OCI-LY1 (cell line): ENCODE measurements around the gene PNPT1.

Experiments used
- H2AFZ ChIP-seq: fragments of 200-600 bp; sonication (generic), shearing (Covaris generic); 2 replicates; pipeline ENCODE4 v1.6.0; 2014; ENCODE audit warnings: antibody characterized with exemption, mild to moderate bottlenecking, low read length
- H3F3A ChIP-seq: fragments of 200-600 bp; sonication (generic), shearing (Covaris generic); 2 replicates; pipeline ENCODE4 v1.6.0; 2014; ENCODE audit warnings: mild to moderate bottlenecking, antibody characterized with exemption, low read length, moderate library complexity; ENCODE audit not compliant: insufficient read depth
- H3K27ac ChIP-seq: fragments of 200-600 bp; sonication (generic); 2 replicates; pipeline ENCODE4 v1.5.1; 2014; ENCODE audit warnings: low read length, mixed run types, mild to moderate bottlenecking, low read depth; ENCODE audit not compliant: poor library complexity, severe bottlenecking
- H3K27me3 ChIP-seq: fragments of 200-600 bp; sonication (generic); 2 replicates; pipeline ENCODE4 v1.6.0; 2014; ENCODE audit warnings: antibody characterized with exemption, mild to moderate bottlenecking, low read length, moderate library complexity; ENCODE audit not compliant: insufficient read depth
- H3K36me3 ChIP-seq: fragments of 200-600 bp; sonication (generic); 2 replicates; pipeline ENCODE4 v1.6.1; 2014; ENCODE audit warnings: mild to moderate bottlenecking, antibody characterized with exemption, low read length, moderate library complexity, mixed read lengths; ENCODE audit not compliant: insufficient read depth
- H3K4me1 ChIP-seq: fragments of 200-600 bp; sonication (generic); 2 replicates; pipeline ENCODE4 v1.5.1; 2014; ENCODE audit warnings: mild to moderate bottlenecking, low read length, moderate library complexity; ENCODE audit not compliant: insufficient read depth, severe bottlenecking
- H3K4me2 ChIP-seq: fragments of 200-600 bp; sonication (generic), shearing (Covaris generic); 2 replicates; pipeline ENCODE4 v1.6.1; 2014; ENCODE audit warnings: low read length
- H3K4me3 ChIP-seq: fragments of 200-600 bp; sonication (generic); 2 replicates; pipeline ENCODE4 v1.5.1; 2014; ENCODE audit warnings: low read length, low read depth, mild to moderate bottlenecking, mixed read lengths; ENCODE audit not compliant: poor library complexity, severe bottlenecking
- H3K79me2 ChIP-seq: fragments of 200-600 bp; shearing (Covaris generic); 2 replicates; pipeline ENCODE4 v1.6.1; 2016; ENCODE audit warnings: mixed run types, low read length, mixed read lengths; ENCODE audit not compliant: insufficient read depth
- H3K9ac ChIP-seq: fragments of 200-600 bp; sonication (generic), shearing (Covaris generic); 2 replicates; pipeline ENCODE4 v1.6.1; 2014; ENCODE audit warnings: mild to moderate bottlenecking, low read length, mixed read lengths
- H3K9me2 ChIP-seq: fragments of 200-600 bp; sonication (generic), shearing (Covaris generic); 2 replicates; pipeline ENCODE4 v1.6.1; 2014; ENCODE audit warnings: low read depth, mild to moderate bottlenecking, low read length, mixed read lengths
- H3K9me3 ChIP-seq: fragments of 200-600 bp; shearing (Covaris generic); 2 replicates; pipeline ENCODE4 v1.6.1; 2014; ENCODE audit warnings: low read length, mixed read lengths
- H4K20me1 ChIP-seq: fragments of 200-600 bp; sonication (generic), shearing (Covaris generic); 2 replicates; pipeline ENCODE4 v1.6.0; 2016; ENCODE audit warnings: mild to moderate bottlenecking, low read length; ENCODE audit not compliant: insufficient read depth
- EZH2 ChIP-seq: fragments of 200-600 bp; sonication (generic), shearing (Covaris generic); IDR thresholded peaks from 2 replicates; pipeline ENCODE4 v1.8.0; 2017; ENCODE audit warnings: borderline replicate concordance, mixed run types, mild to moderate bottlenecking, antibody characterized with exemption, low read length, moderate library complexity, mixed read lengths
- TF ChIP-seq, protein P1 (sequence below): fragments of 200-600 bp; sonication (generic), shearing (Covaris generic); IDR thresholded peaks from 2 replicates; pipeline ENCODE4 v1.5.1; 2017; ENCODE audit warnings: mild to moderate bottlenecking, antibody characterized with exemption, low read length, moderate library complexity, mixed read lengths

PNPT1 gene

GRCh38 chr2:55621802-55622201 lies 71.8 kb downstream of the PNPT1 start:
- no peak overlapping the region for H3K27ac ChIP-seq
- no peaks in the 10 kb centered on the region for H3K27me3 ChIP-seq
- H2AFZ ChIP-seq = no peak overlapping the region
- H3K9ac ChIP-seq = no peak overlapping the region
- peaks cover 75% of the 10 kb centered on the region for H3K79me2 ChIP-seq
- TF ChIP-seq EZH2 = no peak
- TF ChIP-seq, protein P1, sequence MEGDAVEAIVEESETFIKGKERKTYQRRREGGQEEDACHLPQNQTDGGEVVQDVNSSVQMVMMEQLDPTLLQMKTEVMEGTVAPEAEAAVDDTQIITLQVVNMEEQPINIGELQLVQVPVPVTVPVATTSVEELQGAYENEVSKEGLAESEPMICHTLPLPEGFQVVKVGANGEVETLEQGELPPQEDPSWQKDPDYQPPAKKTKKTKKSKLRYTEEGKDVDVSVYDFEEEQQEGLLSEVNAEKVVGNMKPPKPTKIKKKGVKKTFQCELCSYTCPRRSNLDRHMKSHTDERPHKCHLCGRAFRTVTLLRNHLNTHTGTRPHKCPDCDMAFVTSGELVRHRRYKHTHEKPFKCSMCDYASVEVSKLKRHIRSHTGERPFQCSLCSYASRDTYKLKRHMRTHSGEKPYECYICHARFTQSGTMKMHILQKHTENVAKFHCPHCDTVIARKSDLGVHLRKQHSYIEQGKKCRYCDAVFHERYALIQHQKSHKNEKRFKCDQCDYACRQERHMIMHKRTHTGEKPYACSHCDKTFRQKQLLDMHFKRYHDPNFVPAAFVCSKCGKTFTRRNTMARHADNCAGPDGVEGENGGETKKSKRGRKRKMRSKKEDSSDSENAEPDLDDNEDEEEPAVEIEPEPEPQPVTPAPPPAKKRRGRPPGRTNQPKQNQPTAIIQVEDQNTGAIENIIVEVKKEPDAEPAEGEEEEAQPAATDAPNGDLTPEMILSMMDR = no peak
- H3K4me3 ChIP-seq = no peak overlapping the region
- H3K9me3 ChIP-seq = no peaks in the 10 kb centered on the region
- no peaks in the 10 kb centered on the region for H3K9me2 ChIP-seq
- H4K20me1 ChIP-seq = no peaks in the 10 kb centered on the region
- H3F3A ChIP-seq = no peaks in the 10 kb centered on the region
- H3K4me2 ChIP-seq = no peak overlapping the region
- peaks cover 34% of the 10 kb centered on the region for H3K36me3 ChIP-seq
- H3K4me1 ChIP-seq = peaks cover 40% of the 10 kb centered on the region

DNA sequence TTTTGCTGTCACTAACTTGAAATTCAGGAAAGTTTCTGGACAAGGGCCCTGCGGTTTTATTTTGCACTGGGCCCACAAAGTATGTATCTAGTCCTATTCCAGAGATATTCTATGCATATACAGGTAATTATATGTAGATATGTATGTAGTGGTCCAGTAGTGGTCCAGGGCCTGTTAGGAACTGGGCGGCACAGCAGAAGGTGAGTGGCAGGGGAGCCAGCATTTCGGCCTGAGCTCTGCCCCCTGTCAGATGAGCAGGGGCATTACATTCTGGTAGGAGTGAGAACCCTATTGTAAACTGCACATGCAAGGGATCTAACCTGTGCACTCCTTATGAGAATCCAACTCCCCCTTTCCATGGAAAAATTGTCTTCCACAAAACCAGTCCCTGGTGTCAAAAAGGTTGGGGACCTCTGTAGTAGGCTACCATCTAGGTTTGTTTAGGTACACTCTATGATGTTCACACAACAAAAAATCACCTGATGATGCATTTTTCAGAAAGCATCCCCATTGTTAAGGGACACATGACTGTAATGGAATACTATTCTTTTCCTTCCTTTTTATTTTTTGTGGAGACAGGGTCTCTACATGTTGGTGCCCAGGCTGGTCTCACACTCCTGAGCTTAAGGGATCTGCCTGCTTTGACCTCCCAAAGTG lies 73.4 kb downstream of the PNPT1 start:
- Histone ChIP-seq H3K9ac (no peak overlapping the region), H2AFZ (no peak overlapping the region), H3K27me3 (no peaks in the 10 kb centered on the region), H3K9me2 (no peaks in the 10 kb centered on the region), H3K4me3 (peak overlapping the region; percentile 98), H3K9me3 (no peaks in the 10 kb centered on the region), H3K36me3 (peaks cover 30% of the 10 kb centered on the region), H3F3A (no peaks in the 10 kb centered on the region), H3K79me2 (peaks cover 90% of the 10 kb centered on the region), H3K4me1 (peaks cover 52% of the 10 kb centered on the region), H3K27ac (no peak overlapping the region), H4K20me1 (0 out of 2 replicates have a peak, but pooled peaks cover 2% of the 10 kb centered on the region), H3K4me2 (peak overlapping the region; percentile 78)
- TF ChIP-seq, protein P1 = peak; percentile 73
- no peak for TF ChIP-seq EZH2

DNA sequence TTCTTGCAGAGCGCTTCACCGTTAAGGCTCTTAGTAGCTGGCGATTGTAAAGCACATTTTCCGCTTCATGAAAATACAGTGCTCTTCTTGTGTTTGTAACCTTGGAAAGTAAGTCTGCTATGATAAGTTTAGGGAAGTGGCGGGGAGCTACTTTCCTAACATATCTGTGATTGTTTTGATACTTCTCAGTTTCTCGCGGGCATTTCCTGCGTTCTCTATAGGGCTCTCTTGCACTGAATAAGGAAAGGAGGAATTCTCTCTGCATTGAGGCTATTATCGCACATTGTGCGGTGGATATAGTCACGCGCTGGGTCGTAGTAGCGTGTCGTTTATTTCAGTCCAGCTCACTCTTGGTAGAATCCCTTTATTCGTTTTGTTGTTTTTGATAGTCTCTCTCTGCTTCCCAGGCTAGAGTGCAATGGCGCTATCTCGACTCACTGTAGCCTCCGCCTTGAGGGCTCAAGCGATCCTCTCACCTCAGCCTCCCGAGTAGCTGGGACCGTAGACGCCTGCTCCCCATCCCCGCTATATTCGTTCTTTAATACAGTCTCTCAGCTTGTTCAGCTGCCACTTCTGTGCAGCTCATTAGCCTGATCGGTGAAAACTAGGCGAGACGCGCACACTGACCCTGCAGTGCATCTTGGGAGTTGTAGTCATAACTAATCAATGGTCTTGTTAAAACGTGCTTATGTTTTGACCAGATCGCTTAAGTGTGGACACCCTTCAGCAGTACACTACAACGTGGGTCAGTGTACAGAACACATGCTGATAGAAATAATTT lies 75.2 kb downstream of the PNPT1 start:
- Histone ChIP-seq H3K79me2 (peaks cover 95% of the 10 kb centered on the region), H3K9me2 (no peaks in the 10 kb centered on the region), H3K4me3 (peak overlapping the region; percentile 98), H3K9me3 (no peaks in the 10 kb centered on the region), H3K27ac (peak overlapping the region; percentile 83), H4K20me1 (0 out of 2 replicates have a peak, but pooled peaks cover 2% of the 10 kb centered on the region), H3K4me1 (peaks cover 53% of the 10 kb centered on the region), H3K36me3 (peaks cover 46% of the 10 kb centered on the region), H3K9ac (peak overlapping the region; percentile 95), H3F3A (no peaks in the 10 kb centered on the region), H3K4me2 (peak overlapping the region; percentile 78), H2AFZ (no peak overlapping the region), H3K27me3 (no peaks in the 10 kb centered on the region)
- TF ChIP-seq EZH2 = no peak
- TF ChIP-seq, protein P1 = no peak
